Measurements from ENCODE around the gene DPM1.

DNA sequence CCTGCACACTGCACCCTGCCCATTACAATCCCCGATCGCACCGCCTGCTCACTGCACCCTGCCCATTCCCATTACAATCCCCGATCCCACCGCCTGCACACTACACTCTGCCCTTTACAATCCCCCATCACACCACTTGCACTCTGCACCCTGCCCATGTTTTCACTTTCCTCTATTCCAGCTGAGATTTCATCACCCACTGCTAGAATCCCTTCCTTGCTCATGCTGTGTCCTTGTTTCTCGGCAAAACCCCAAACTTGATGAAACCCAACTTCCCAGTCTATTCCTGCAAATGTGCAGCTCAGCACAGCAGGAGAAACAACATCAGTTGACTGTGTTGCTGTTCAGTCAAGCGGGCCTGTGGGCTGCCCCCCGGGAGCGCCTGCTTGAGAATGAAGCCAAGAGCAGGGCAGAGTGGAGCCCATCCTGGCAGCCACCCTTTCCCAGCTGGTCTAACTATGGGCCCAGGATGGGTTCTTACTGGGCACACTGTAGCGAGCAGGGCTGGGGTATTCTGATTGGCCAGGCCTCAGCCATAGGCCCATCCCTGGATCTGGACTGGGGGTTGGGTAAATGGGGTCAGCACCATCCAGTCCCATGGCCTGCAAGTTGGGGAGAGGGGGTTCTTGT, 17.5 kb upstream of the DPM1 start:
- TF ChIP-seq, protein P1, sequence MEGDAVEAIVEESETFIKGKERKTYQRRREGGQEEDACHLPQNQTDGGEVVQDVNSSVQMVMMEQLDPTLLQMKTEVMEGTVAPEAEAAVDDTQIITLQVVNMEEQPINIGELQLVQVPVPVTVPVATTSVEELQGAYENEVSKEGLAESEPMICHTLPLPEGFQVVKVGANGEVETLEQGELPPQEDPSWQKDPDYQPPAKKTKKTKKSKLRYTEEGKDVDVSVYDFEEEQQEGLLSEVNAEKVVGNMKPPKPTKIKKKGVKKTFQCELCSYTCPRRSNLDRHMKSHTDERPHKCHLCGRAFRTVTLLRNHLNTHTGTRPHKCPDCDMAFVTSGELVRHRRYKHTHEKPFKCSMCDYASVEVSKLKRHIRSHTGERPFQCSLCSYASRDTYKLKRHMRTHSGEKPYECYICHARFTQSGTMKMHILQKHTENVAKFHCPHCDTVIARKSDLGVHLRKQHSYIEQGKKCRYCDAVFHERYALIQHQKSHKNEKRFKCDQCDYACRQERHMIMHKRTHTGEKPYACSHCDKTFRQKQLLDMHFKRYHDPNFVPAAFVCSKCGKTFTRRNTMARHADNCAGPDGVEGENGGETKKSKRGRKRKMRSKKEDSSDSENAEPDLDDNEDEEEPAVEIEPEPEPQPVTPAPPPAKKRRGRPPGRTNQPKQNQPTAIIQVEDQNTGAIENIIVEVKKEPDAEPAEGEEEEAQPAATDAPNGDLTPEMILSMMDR (IDR thresholded peaks at IDR 0.05; ENCODE audit: low read depth, low read length, poor library complexity, severe bottlenecking), result no peak
- no peak for TF ChIP-seq EZH2phosphoT487 (IDR thresholded peaks at IDR 0.05; ENCODE audit: borderline replicate concordance, low read length)
